M059J (cell line): ENCODE measurements around the gene HIVEP3. TPM values are rescaled to one million over a fixed set of nuclear protein-coding genes. Genes with fewer than 3 reads are reported as not detected.

Source experiments
- DNase-seq: peaks from one replicate; pipeline ENCODE4 v3.0.0-alpha.2; 2012; ENCODE audit warnings: low read depth
- total RNA-seq: library from RNA; depleted of rRNA; stranded (reverse); fragments of >200 nt; shearing (Covaris generic); gene quantifications from 2 replicates; pipeline ENCODE4 v1.2.3, GENCODE V29; 2014

Gene HIVEP3
- total RNA-seq, 1 experiment from 2014 or later: 4.2 TPM

GRCh38 chr1:41789661-41790330 lies 128.9 kb downstream of the HIVEP3 start:
- no peak for DNase-seq

GRCh38 chr1:41788427-41788826 lies 130.3 kb downstream of the HIVEP3 start:
- no peak for DNase-seq

- DNase-seq: peak; percentile 25
Measured at GRCh38 chr1:41784531-41785274, 134.0 kb downstream of the HIVEP3 start.

GRCh38 chr1:41783189-41783639 lies 135.5 kb downstream of the HIVEP3 start:
- peak; percentile 99 for DNase-seq

GRCh38 chr1:41780916-41781315 lies 137.8 kb downstream of the HIVEP3 start:
- DNase-seq: no peak

- no peak for DNase-seq
Measured at GRCh38 chr1:41780322-41780721, 138.4 kb downstream of the HIVEP3 start.

- DNase-seq: no peak
Measured at GRCh38 chr1:41779360-41779759, 139.4 kb downstream of the HIVEP3 start.

- no peak for DNase-seq
Measured at GRCh38 chr1:41777695-41778094, 141.0 kb downstream of the HIVEP3 start.

- DNase-seq: no peak
Measured at GRCh38 chr1:41776891-41777441, 141.8 kb downstream of the HIVEP3 start.

GRCh38 chr1:41775956-41776585 lies 142.7 kb downstream of the HIVEP3 start:
- no peak for DNase-seq

- no peak for DNase-seq
Measured at GRCh38 chr1:41774471-41774990, 144.2 kb downstream of the HIVEP3 start.

GRCh38 chr1:41773842-41774241 lies 144.9 kb downstream of the HIVEP3 start:
- no peak for DNase-seq

GRCh38 chr1:41773144-41773591 lies 145.6 kb downstream of the HIVEP3 start:
- DNase-seq: peak; percentile 40

- DNase-seq: no peak
Measured at GRCh38 chr1:41769068-41769467, 149.7 kb downstream of the HIVEP3 start.

- DNase-seq: no peak
Measured at GRCh38 chr1:41768583-41768982, 150.1 kb downstream of the HIVEP3 start.

- DNase-seq: no peak
Measured at GRCh38 chr1:41767534-41768525, 150.9 kb downstream of the HIVEP3 start.

- peak; percentile 55 for DNase-seq
Measured at GRCh38 chr1:41766546-41766945, 152.2 kb downstream of the HIVEP3 start.

- DNase-seq: no peak
Measured at GRCh38 chr1:41766041-41766440, 152.7 kb downstream of the HIVEP3 start.

- DNase-seq: no peak
Measured at GRCh38 chr1:41765152-41765551, 153.6 kb downstream of the HIVEP3 start.

GRCh38 chr1:41764656-41765055 lies 154.1 kb downstream of the HIVEP3 start:
- DNase-seq: no peak

GRCh38 chr1:41762777-41763176 lies 155.9 kb downstream of the HIVEP3 start:
- no peak for DNase-seq
